ENCODE results near the gene MADD. TPM values are rescaled to one million over a fixed set of nuclear protein-coding genes. Genes with fewer than 3 reads are reported as not detected.

The MADD gene
- total RNA-seq, 2 experiments from 2014 or later = 161 to 178 TPM

DNA sequence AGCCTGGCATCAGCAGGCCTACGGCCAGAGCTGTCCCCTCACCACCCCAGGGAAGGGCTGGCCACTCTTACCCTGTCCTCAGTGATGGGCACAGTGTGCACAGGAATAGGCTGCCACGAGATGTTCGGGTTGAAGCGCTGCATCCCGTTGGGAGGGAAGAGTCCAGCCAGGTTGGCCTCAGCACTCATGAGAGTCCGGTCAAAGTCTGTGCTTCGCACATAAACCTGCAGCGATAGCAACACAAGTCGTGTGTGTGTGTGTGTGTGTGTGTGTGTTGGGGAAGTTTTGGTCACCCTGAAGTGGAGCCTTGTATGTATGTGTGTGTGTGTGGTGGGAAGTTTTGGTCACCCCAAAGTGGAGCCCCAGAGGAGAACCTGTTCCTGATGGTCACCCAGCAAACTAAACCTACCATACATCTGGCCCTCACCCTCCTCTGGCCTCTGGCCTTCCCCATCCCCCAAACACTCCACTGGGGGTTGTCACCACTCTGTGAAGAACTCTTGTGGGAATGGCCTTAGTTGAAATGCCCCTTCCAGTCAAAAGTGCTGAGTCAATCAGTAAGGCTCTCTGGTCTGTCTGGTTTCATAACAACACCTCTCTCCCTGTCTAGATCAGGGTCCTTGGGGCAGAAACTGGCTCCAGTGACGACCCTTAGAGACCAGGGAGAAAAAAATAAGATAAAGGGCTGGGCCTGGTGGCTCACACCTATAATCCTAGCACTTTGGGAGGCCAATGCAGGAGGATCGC is 24.1 kb upstream of the MADD start:
- intact Hi-C loops (cut with DNase I, micrococcal nuclease) = loop anchor here in 1 of 2 experiments (5.0 to 10.0 kb wide), 2 partner anchors 68 to 339 kb away; partner anchors contain the start of genes ARFGAP2 and FAM180B
- no peak overlapping the region for H3K27ac ChIP-seq (ENCODE audit: low read depth in 1 of 2, low read length in 2 of 2)
- ATAC-seq (ENCODE audit: poor library complexity) (no peak), DNase-seq (no peak)
- Mint-ChIP-seq H3K4me3 (no peak overlapping the region), H3K4me1 (ENCODE audit: low read depth) (peaks cover 29% of the 10 kb centered on the region), H3K27ac (no peak overlapping the region), H3K9me3 (no peaks in the 10 kb centered on the region), H3K27me3 (no peaks in the 10 kb centered on the region), H3K36me3 (ENCODE audit: low read depth) (peaks cover 56% of the 10 kb centered on the region)
- no peaks in the 10 kb centered on the region for H3K9me3 ChIP-seq (ENCODE audit: control insufficient read depth in 1 of 2, insufficient read depth in 1 of 2, low read length in 2 of 2)
- no peaks in the 10 kb centered on the region for H3K27me3 ChIP-seq (ENCODE audit: control insufficient read depth in 1 of 2, insufficient read depth in 2 of 2, low read length in 2 of 2)
- CTCF ChIA-PET = no interaction called here
- POLR2A ChIA-PET = no interaction called here
- peaks cover 53% of the 10 kb centered on the region for H3K36me3 ChIP-seq (ENCODE audit: insufficient read depth, low read length)
- peaks cover 28% of the 10 kb centered on the region for H3K4me1 ChIP-seq (ENCODE audit: insufficient read depth, low read length)
- no peak overlapping the region for H3K4me3 ChIP-seq (ENCODE audit: low read length)
- TF ChIP-seq CTCF (IDR thresholded peaks at IDR 0.05) = no peak

- no peak for TF ChIP-seq CTCF (IDR thresholded peaks at IDR 0.05)
- H3K4me1 Mint-ChIP-seq (ENCODE audit: low read depth) = peaks cover 29% of the 10 kb centered on the region
- peaks cover 28% of the 10 kb centered on the region for H3K4me1 ChIP-seq (ENCODE audit: insufficient read depth, low read length)
- H3K4me3 Mint-ChIP-seq = peak overlapping the region; percentile 94
- ATAC-seq (ENCODE audit: poor library complexity) = no peak
- ChIA-PET CTCF (interaction anchor here (1.3 to 2.7 kb wide), 4 partner anchors 12 to 33 kb away, joined by 5 to 15 read pairs (median 12); partner anchors contain the start of genes DDB2 and MADD), POLR2A (interaction anchor here (1.1 to 3.2 kb wide), 5 partner anchors 13 to 179 kb away, joined by 3 to 63 read pairs (median 5); partner anchors contain the start of genes DDB2 and PSMC3)
- intact Hi-C loops (cut with DNase I, micrococcal nuclease) = loop anchor here in 1 of 2 experiments (5.0 to 10.0 kb wide), 2 partner anchors 70 to 337 kb away; partner anchors contain the start of genes ARFGAP2 and FAM180B
- no peak overlapping the region for H3K27ac ChIP-seq (ENCODE audit: low read depth in 1 of 2, low read length in 2 of 2)
- no peaks in the 10 kb centered on the region for H3K9me3 ChIP-seq (ENCODE audit: control insufficient read depth in 1 of 2, insufficient read depth in 1 of 2, low read length in 2 of 2)
- peaks cover 38% of the 10 kb centered on the region for H3K36me3 ChIP-seq (ENCODE audit: insufficient read depth, low read length)
- no peak overlapping the region for H3K27ac Mint-ChIP-seq
- no peak overlapping the region for H3K4me3 ChIP-seq (ENCODE audit: low read length)
- H3K27me3 ChIP-seq (ENCODE audit: control insufficient read depth in 1 of 2, insufficient read depth in 2 of 2, low read length in 2 of 2) = no peaks in the 10 kb centered on the region
- H3K27me3 Mint-ChIP-seq = no peaks in the 10 kb centered on the region
- peaks cover 38% of the 10 kb centered on the region for H3K36me3 Mint-ChIP-seq (ENCODE audit: low read depth)
- DNase-seq = no peak
- no peaks in the 10 kb centered on the region for H3K9me3 Mint-ChIP-seq
Observed at GRCh38 chr11:47247502-47247901, 22.4 kb upstream of the MADD start.

- Mint-ChIP-seq H3K4me3 (peak overlapping the region; percentile 94), H3K9me3 (no peaks in the 10 kb centered on the region), H3K36me3 (ENCODE audit: low read depth) (peaks cover 34% of the 10 kb centered on the region), H3K4me1 (ENCODE audit: low read depth) (peaks cover 29% of the 10 kb centered on the region), H3K27me3 (no peaks in the 10 kb centered on the region), H3K27ac (peak overlapping the region; percentile 93)
- DNase-seq (no peak), ATAC-seq (ENCODE audit: poor library complexity) (peak; percentile 8)
- Histone ChIP-seq H3K36me3 (ENCODE audit: insufficient read depth, low read length) (peaks cover 30% of the 10 kb centered on the region), H3K27ac (ENCODE audit: low read depth in 1 of 2, low read length in 2 of 2) (peak overlapping the region; percentile 75 to 82), H3K9me3 (ENCODE audit: control insufficient read depth in 1 of 2, insufficient read depth in 1 of 2, low read length in 2 of 2) (no peaks in the 10 kb centered on the region), H3K4me3 (ENCODE audit: low read length) (peak overlapping the region; percentile 77), H3K4me1 (ENCODE audit: insufficient read depth, low read length) (peaks cover 28% of the 10 kb centered on the region), H3K27me3 (ENCODE audit: control insufficient read depth in 1 of 2, insufficient read depth in 2 of 2, low read length in 2 of 2) (no peaks in the 10 kb centered on the region)
- intact Hi-C loops (cut with DNase I, micrococcal nuclease) = loop anchor here (1.0 to 10.0 kb wide), 7 partner anchors 20 to 337 kb away; partner anchors contain the start of genes CSTPP1 (in 2 of the 2), ARFGAP2 (in 1 of the 2), DDB2 (in 1 of the 2) and FAM180B (in 1 of the 2)
- no peak for TF ChIP-seq CTCF (IDR thresholded peaks at IDR 0.05)
- ChIA-PET CTCF (interaction anchor here (0.6 to 2.7 kb wide), 7 partner anchors 12 to 232 kb away, joined by 4 to 15 read pairs (median 6); partner anchors contain the start of genes DDB2 and MADD), POLR2A (interaction anchor here (0.5 to 3.2 kb wide), 16 partner anchors 10 to 312 kb away, joined by 3 to 63 read pairs (median 5); partner anchors contain the start of genes ARFGAP2, CSTPP1, DDB2 and MADD)
Observed at GRCh38 chr11:47248304-47248663, 21.6 kb upstream of the MADD start.
